H9 (cell line): Measurements from ENCODE around the gene SIRT7. TPM values are rescaled to one million over a fixed set of nuclear protein-coding genes. Genes with fewer than 3 reads are reported as not detected.

Source experiments
- DNase-seq: peaks from one replicate; pipeline ENCODE4 v3.0.0-alpha.2; 2017
- H2AFZ ChIP-seq: one replicate; pipeline ENCODE4 v1.6.1; 2013; ENCODE audit warnings: mild to moderate bottlenecking, low read length, control low read depth, moderate library complexity
- H2AK5ac ChIP-seq: 2 replicates; pipeline ENCODE4 v1.6.1; 2013; ENCODE audit warnings: low read length, control low read depth, mixed read lengths; ENCODE audit not compliant: insufficient read length
- H2BK120ac ChIP-seq: one replicate; pipeline ENCODE4 v1.6.1; 2013; ENCODE audit warnings: low read depth, mild to moderate bottlenecking, low read length, control low read depth, inconsistent platforms; ENCODE audit not compliant: poor library complexity, severe bottlenecking
- H2BK12ac ChIP-seq: 2 replicates; pipeline ENCODE4 v1.6.1; 2013; ENCODE audit warnings: low read length, control low read depth, mixed read lengths, low read depth; ENCODE audit not compliant: insufficient read length
- H2BK15ac ChIP-seq: 2 replicates; pipeline ENCODE4 v1.6.1; 2013; ENCODE audit warnings: low read depth, low read length, control low read depth
- H2BK20ac ChIP-seq: one replicate; pipeline ENCODE4 v1.6.1; 2013; ENCODE audit warnings: low read depth, mild to moderate bottlenecking, low read length, control low read depth, inconsistent platforms; ENCODE audit not compliant: poor library complexity, severe bottlenecking
- H2BK5ac ChIP-seq: 2 replicates; pipeline ENCODE4 v1.6.1; 2013; ENCODE audit warnings: low read length, control low read depth, mixed read lengths; ENCODE audit not compliant: insufficient read length
- H3K14ac ChIP-seq: 2 replicates; pipeline ENCODE4 v1.6.1; 2013; ENCODE audit warnings: low read length, control low read depth; ENCODE audit not compliant: insufficient read depth
- H3K18ac ChIP-seq: 2 replicates; pipeline ENCODE4 v1.6.1; 2013; ENCODE audit warnings: low read depth, mild to moderate bottlenecking, mixed read lengths, low read length, control low read depth; ENCODE audit not compliant: insufficient read length
- H3K23ac ChIP-seq: 2 replicates; pipeline ENCODE4 v1.6.1; 2013; ENCODE audit warnings: low read length, control low read depth, mixed read lengths, low read depth; ENCODE audit not compliant: insufficient read length
- H3K23me2 ChIP-seq: 2 replicates; pipeline ENCODE4 v1.6.1; 2013; ENCODE audit warnings: low read depth, mild to moderate bottlenecking, mixed read lengths, low read length, control low read depth; ENCODE audit not compliant: insufficient read length, poor library complexity, severe bottlenecking
- H3K27ac ChIP-seq: 2 replicates; pipeline ENCODE4 v1.5.1; 2013; ENCODE audit warnings: low read length, control low read depth, mixed read lengths, low read depth; ENCODE audit not compliant: insufficient read length
- H3K27me3 ChIP-seq: 2 replicates; pipeline ENCODE4 v1.6.1; 2013; ENCODE audit warnings: low read length, control low read depth, inconsistent platforms; ENCODE audit not compliant: insufficient read depth
- H3K4ac ChIP-seq: 2 replicates; pipeline ENCODE4 v1.6.1; 2013; ENCODE audit warnings: low read depth, mild to moderate bottlenecking, control low read depth, inconsistent platforms, low read length, moderate library complexity
- H3K4me1 ChIP-seq: 2 replicates; pipeline ENCODE4 v1.6.1; 2013; ENCODE audit warnings: low read length, control low read depth, inconsistent platforms; ENCODE audit not compliant: insufficient read depth
- H3K4me2 ChIP-seq: 2 replicates; pipeline ENCODE4 v1.6.1; 2013; ENCODE audit warnings: low read length, control low read depth, mixed read lengths; ENCODE audit not compliant: insufficient read length, insufficient read depth
- H3K56ac ChIP-seq: 2 replicates; pipeline ENCODE4 v1.6.1; 2013; ENCODE audit warnings: low read depth, mild to moderate bottlenecking, mixed read lengths, low read length, control low read depth; ENCODE audit not compliant: insufficient read length
- H3K79me1 ChIP-seq: 2 replicates; pipeline ENCODE4 v1.6.1; 2013; ENCODE audit warnings: low read depth, mild to moderate bottlenecking, moderate library complexity, low read length, control low read depth, inconsistent platforms; ENCODE audit not compliant: insufficient read depth, poor library complexity, severe bottlenecking
- H3K79me2 ChIP-seq: 2 replicates; pipeline ENCODE4 v1.6.1; 2013; ENCODE audit warnings: low read length, control low read depth, inconsistent platforms; ENCODE audit not compliant: insufficient read depth
- H3K9ac ChIP-seq: 2 replicates; pipeline ENCODE4 v1.6.1; 2013; ENCODE audit warnings: low read length, control low read depth, mixed read lengths; ENCODE audit not compliant: insufficient read length; ENCODE audit errors: extremely low read depth
- H3K9me3 ChIP-seq: one replicate; pipeline ENCODE4 v1.6.1; 2013; ENCODE audit warnings: low read depth, low read length, inconsistent platforms; ENCODE audit not compliant: control insufficient read depth
- H3T11ph ChIP-seq: one replicate; pipeline ENCODE4 v1.6.1; 2013; ENCODE audit warnings: mild to moderate bottlenecking, low read length, control low read depth, inconsistent platforms
- H4K20me1 ChIP-seq: one replicate; pipeline ENCODE4 v1.6.1; 2013; ENCODE audit not compliant: control insufficient read depth, insufficient read length, insufficient read depth
- H4K5ac ChIP-seq: 2 replicates; pipeline ENCODE4 v1.6.1; 2013; ENCODE audit warnings: low read depth, mild to moderate bottlenecking, mixed read lengths, low read length, control low read depth; ENCODE audit not compliant: insufficient read length
- H4K8ac ChIP-seq: replicated peaks from 2 replicates; pipeline ENCODE4 v1.6.1; 2013; ENCODE audit warnings: low read length, control low read depth, mixed read lengths, low read depth; ENCODE audit not compliant: insufficient read length
- H4K91ac ChIP-seq: 2 replicates; pipeline ENCODE4 v1.6.1; 2013; ENCODE audit warnings: low read depth, mild to moderate bottlenecking, moderate library complexity, mixed read lengths, low read length, control low read depth; ENCODE audit not compliant: insufficient read length
- H3K27ac Mint-ChIP-seq, 3 experiments: 2 replicates in 2 of 3; 3 replicates in 1 of 3; pipeline ENCODE4 v1.8.0; 2020 to 2021; ENCODE audit warnings: mixed read lengths in 3 of 3, mild to moderate bottlenecking in 1 of 3, moderate library complexity in 1 of 3
- H3K27me3 Mint-ChIP-seq: 2 replicates; pipeline ENCODE4 v1.8.0; 2021; ENCODE audit warnings: low read depth, mild to moderate bottlenecking, moderate library complexity, mixed read lengths
- H3K36me3 Mint-ChIP-seq, 3 experiments: 2 replicates in 2 of 3; 3 replicates in 1 of 3; pipeline ENCODE4 v1.8.0; 2020 to 2021; ENCODE audit warnings: low read depth in 3 of 3, mixed read lengths in 3 of 3; ENCODE audit not compliant: insufficient read depth in 1 of 3
- H3K4me1 Mint-ChIP-seq, 2 experiments: 2 replicates each; pipeline ENCODE4 v1.8.0; 2020; ENCODE audit warnings: mixed read lengths in 2 of 2
- H3K4me3 Mint-ChIP-seq, 2 experiments: 2 replicates in 1 of 2; 3 replicates in 1 of 2; pipeline ENCODE4 v1.8.0; 2020 to 2021; ENCODE audit warnings: mild to moderate bottlenecking in 2 of 2, mixed read lengths in 2 of 2, moderate library complexity in 1 of 2
- H3K9me3 Mint-ChIP-seq, 2 experiments: 2 replicates in 1 of 2; 3 replicates in 1 of 2; pipeline ENCODE4 v1.8.0; 2020; ENCODE audit warnings: mild to moderate bottlenecking in 2 of 2, mixed read lengths in 2 of 2, moderate library complexity in 1 of 2
- WGBS: extraction: QIAGEN DNeasy Blood & Tissue Kit; methylation state at CpG from one replicate; pipeline ENCODE4 v1.1.7; 2013; ENCODE audit warnings: missing lambda C conversion rate, low lambda C conversion rate, mixed read lengths; ENCODE audit not compliant: insufficient read length; ENCODE audit errors: extremely low coverage; 5-methylcytosine and 5-hydroxymethylcytosine counted together
- total RNA-seq: library from RNA; stranded (reverse); gene quantifications from 2 replicates; pipeline ENCODE4 v1.2.1, GENCODE V29; 2021
- TF ChIP-seq, protein P1 (sequence below): fragments of 200-600 bp; sonication (generic); conservative IDR thresholded peaks from 3 replicates; pipeline ENCODE4 v1.8.0; 2021; ENCODE audit warnings: antibody characterized with exemption, mild to moderate bottlenecking

Gene SIRT7
- total RNA-seq, 1 experiment from 2014 or later = 29.7 TPM

DNA sequence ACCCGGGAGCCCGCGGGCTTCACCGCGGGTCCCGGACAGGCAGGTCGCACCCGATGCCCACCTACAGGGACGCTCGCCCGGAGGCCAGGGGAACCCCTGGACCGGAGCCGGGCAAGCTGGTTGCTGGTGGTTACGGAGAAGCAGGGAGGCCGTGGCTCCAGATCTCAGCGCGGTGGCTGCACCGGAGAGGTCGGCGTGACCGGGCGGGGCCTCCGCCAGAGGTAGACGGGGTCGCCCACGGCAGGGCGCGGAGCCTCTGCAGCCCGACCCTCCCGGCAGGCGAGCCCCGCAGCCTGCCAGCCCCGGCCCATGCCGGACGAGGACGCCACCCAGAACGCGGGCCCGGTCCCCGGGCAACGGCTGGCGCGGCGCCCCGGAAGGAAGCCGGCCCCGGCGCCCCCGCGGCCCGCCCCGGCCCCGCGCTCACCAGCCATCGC lies 7.1 kb downstream of the SIRT7 start:
- no peaks in the 10 kb centered on the region for H3K27me3 Mint-ChIP-seq
- Histone ChIP-seq H3K56ac (no peak overlapping the region), H2BK5ac (no peak overlapping the region), H3K4ac (no peak overlapping the region), H3K79me2 (no peaks in the 10 kb centered on the region), H3K23ac (no peak overlapping the region), H3K27me3 (no peaks in the 10 kb centered on the region), H2BK20ac (no peak overlapping the region), H3K4me1 (no peaks in the 10 kb centered on the region), H4K5ac (no peak overlapping the region), H2BK15ac (no peak overlapping the region; the same call in 1 of the 2 replicates), H3K9ac (peak overlapping the region; percentile 1), H4K20me1 (no peaks in the 10 kb centered on the region), H3K27ac (no peak overlapping the region), H3T11ph (no peak overlapping the region), H3K23me2 (peaks cover 6% of the 10 kb centered on the region), H3K9me3 (no peaks in the 10 kb centered on the region), H2BK120ac (no peak overlapping the region), H2AK5ac (no peak overlapping the region), H2BK12ac (no peak overlapping the region), H3K4me2 (peak overlapping the region; percentile 48), H4K8ac (no peak overlapping the region), H3K14ac (no peak overlapping the region), H3K79me1 (no peaks in the 10 kb centered on the region), H2AFZ (no peak overlapping the region), H3K18ac (no peak overlapping the region), H4K91ac (no peak overlapping the region)
- WGBS = no CpG with 5 or more reads among the region's 55 CpGs
- H3K27ac Mint-ChIP-seq = no peak overlapping the region
- H3K9me3 Mint-ChIP-seq = no peaks in the 10 kb centered on the region
- peak overlapping the region; percentile 79 to 92 for H3K4me3 Mint-ChIP-seq
- no peak for DNase-seq
- H3K4me1 Mint-ChIP-seq = peaks cover 0 to 2% of the 10 kb centered on the region in 2 experiments; a peak in 2 of 4 replicates
- TF ChIP-seq, protein P1, sequence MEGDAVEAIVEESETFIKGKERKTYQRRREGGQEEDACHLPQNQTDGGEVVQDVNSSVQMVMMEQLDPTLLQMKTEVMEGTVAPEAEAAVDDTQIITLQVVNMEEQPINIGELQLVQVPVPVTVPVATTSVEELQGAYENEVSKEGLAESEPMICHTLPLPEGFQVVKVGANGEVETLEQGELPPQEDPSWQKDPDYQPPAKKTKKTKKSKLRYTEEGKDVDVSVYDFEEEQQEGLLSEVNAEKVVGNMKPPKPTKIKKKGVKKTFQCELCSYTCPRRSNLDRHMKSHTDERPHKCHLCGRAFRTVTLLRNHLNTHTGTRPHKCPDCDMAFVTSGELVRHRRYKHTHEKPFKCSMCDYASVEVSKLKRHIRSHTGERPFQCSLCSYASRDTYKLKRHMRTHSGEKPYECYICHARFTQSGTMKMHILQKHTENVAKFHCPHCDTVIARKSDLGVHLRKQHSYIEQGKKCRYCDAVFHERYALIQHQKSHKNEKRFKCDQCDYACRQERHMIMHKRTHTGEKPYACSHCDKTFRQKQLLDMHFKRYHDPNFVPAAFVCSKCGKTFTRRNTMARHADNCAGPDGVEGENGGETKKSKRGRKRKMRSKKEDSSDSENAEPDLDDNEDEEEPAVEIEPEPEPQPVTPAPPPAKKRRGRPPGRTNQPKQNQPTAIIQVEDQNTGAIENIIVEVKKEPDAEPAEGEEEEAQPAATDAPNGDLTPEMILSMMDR = no peak
- peaks cover 15 to 41% (median 34%) of the 10 kb centered on the region in 3 experiments; a peak in 6 of 7 replicates for H3K36me3 Mint-ChIP-seq
